GM18873 (cell line): Measurements from ENCODE around the gene DGKD.
"Not testable (repeated sequence)": the region's sequence is repeated elsewhere in the genome, so short reads cannot be mapped to it uniquely, and the experiment has no call there.

Source experiments
- ATAC-seq: cut with Tn5 transposase; IDR thresholded peaks from one replicate; pipeline ENCODE4 v1.9.1; 2021; ENCODE audit warnings: mild to moderate bottlenecking, moderate library complexity, moderate number of reproducible peaks; ENCODE audit not compliant: unreplicated experiment, low FRiP score

DGKD gene

GRCh38 chr2:233380995-233381637 lies 26.8 kb downstream of the DGKD start:
- ATAC-seq, result no peak

- no peak for ATAC-seq
Observed at GRCh38 chr2:233381638-233381995, 27.3 kb downstream of the DGKD start.

- ATAC-seq, result no peak
Observed at GRCh38 chr2:233384015-233384414, 29.7 kb downstream of the DGKD start.

GRCh38 chr2:233384811-233385488 lies 30.7 kb downstream of the DGKD start:
- ATAC-seq, result no peak

- ATAC-seq, result no peak
Observed at GRCh38 chr2:233385489-233386044, 31.3 kb downstream of the DGKD start.

- no peak for ATAC-seq
Observed at GRCh38 chr2:233386382-233387041, 32.2 kb downstream of the DGKD start.

GRCh38 chr2:233387225-233387624 lies 32.9 kb downstream of the DGKD start:
- no peak for ATAC-seq

- no peak for ATAC-seq
Observed at GRCh38 chr2:233387667-233388528, 33.6 kb downstream of the DGKD start.

GRCh38 chr2:233389601-233390125 lies 35.4 kb downstream of the DGKD start:
- no peak for ATAC-seq

GRCh38 chr2:233395687-233396086 lies 41.4 kb downstream of the DGKD start:
- no peak for ATAC-seq

- ATAC-seq, result not testable (repeated sequence)
Observed at GRCh38 chr2:233396726-233397665, 42.7 kb downstream of the DGKD start.

GRCh38 chr2:233399306-233400225 lies 45.3 kb downstream of the DGKD start:
- ATAC-seq, result no peak

- no peak for ATAC-seq
Observed at GRCh38 chr2:233400341-233400740, 46.0 kb downstream of the DGKD start.

- ATAC-seq, result no peak
Observed at GRCh38 chr2:233400961-233401360, 46.7 kb downstream of the DGKD start.

GRCh38 chr2:233402346-233402745 lies 48.1 kb downstream of the DGKD start:
- no peak for ATAC-seq

GRCh38 chr2:233402789-233403188 lies 48.5 kb downstream of the DGKD start:
- no peak for ATAC-seq

GRCh38 chr2:233404222-233404621 lies 49.9 kb downstream of the DGKD start:
- no peak for ATAC-seq

GRCh38 chr2:233406865-233407264 lies 52.6 kb downstream of the DGKD start:
- no peak for ATAC-seq
